Kidney epithelial cell (primary cell): ENCODE data around the gene HIBCH. TPM values are rescaled to one million over a fixed set of nuclear protein-coding genes. Genes with fewer than 3 reads are reported as not detected.

ENCODE experiments used
- DNase-seq: peaks from one replicate; pipeline ENCODE4 v3.0.0-alpha.2; 2010; ENCODE audit warnings: low read depth
- H3K27me3 ChIP-seq: 2 replicates; pipeline ENCODE4 v1.6.0; 2011; ENCODE audit warnings: low read length; ENCODE audit not compliant: control insufficient read depth, insufficient read depth
- H3K36me3 ChIP-seq: 2 replicates; pipeline ENCODE4 v1.5.1; 2011; ENCODE audit warnings: low read length; ENCODE audit not compliant: control insufficient read depth, insufficient read depth
- H3K4me3 ChIP-seq: 2 replicates; pipeline ENCODE4 v1.5.1; 2011; ENCODE audit warnings: low read depth, mild to moderate bottlenecking, control low read depth, low read length
- CTCF ChIP-seq: IDR thresholded peaks from 2 replicates; pipeline ENCODE4 v1.5.1; 2011; ENCODE audit warnings: mild to moderate bottlenecking, moderate library complexity, low read length, control low read depth, inconsistent platforms; ENCODE audit not compliant: insufficient read depth, poor library complexity, severe bottlenecking
- total RNA-seq: library from RNA; depleted of rRNA; stranded (reverse); fragments of >200 nt; gene quantifications from 2 replicates; pipeline ENCODE4 v1.2.3, GENCODE V29; 2015

The HIBCH gene
- total RNA-seq, 1 donor from 2014 or later, result 7.8 TPM

DNA sequence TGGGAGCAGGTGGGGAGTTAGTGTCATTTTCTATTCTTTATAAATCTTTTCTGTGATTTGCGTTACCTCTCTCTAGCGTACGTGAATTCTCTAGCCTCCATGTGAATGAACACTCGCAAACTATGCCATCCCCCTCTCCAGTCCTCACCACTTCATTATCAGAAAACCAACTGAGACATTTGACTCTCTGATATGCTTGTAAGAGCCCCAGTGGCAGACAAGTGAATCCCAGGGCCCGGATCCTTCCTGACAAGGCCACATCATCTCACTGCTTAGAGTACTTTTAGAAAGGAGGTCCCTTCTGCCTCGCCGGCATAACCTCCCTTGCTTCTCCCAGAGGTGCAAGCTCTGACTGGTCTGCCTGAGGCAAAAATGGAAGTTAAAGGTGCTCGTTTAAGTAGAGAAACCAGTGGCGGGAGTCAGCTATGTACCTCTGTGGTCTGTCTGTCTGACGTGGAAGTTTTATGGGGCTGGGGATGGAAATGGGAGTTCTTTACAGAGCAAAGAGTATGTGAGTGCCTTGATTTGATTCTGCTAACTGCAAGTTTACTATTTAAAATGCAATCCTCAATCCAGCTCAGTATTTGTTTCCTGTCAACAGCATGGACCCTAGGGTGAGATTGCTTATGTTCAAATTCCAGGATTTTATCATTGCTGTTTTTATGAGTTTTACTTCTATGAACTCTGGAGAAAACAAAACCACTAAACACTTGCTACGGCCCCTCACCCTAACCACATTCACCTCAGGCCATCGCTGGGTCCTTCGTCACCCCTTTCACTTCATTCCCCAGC lies 142.2 kb downstream of the HIBCH start:
- Histone ChIP-seq H3K36me3 (no peaks in the 10 kb centered on the region), H3K27me3 (no peaks in the 10 kb centered on the region), H3K4me3 (no peak overlapping the region)
- TF ChIP-seq CTCF, result no peak
- no peak for DNase-seq

DNA sequence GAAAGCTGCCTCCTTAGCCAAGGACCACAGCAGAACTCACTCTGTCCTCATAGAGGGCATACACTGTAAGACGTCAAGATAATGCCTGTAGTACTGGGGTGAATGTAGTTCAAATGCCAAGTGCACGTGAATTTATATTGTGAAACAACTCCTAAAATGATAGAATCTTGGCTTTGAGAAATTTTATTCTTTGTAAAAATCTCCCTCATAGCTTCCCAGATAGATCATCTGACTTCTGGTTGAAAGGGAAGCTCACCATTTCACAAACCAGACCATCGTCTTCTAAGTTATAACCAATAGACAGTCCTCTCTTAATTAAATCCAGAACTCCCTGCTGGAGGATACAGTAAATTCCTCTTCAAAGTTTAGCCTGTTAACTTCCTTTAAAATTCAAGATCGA lies 146.2 kb downstream of the HIBCH start:
- DNase-seq, result no peak
- no peaks in the 10 kb centered on the region for H3K27me3 ChIP-seq
- H3K36me3 ChIP-seq, result no peaks in the 10 kb centered on the region
- H3K4me3 ChIP-seq, result no peak overlapping the region
- no peak for TF ChIP-seq CTCF

- Histone ChIP-seq H3K27me3 (no peaks in the 10 kb centered on the region), H3K4me3 (no peak overlapping the region), H3K36me3 (no peaks in the 10 kb centered on the region)
- TF ChIP-seq CTCF, result no peak
- no peak for DNase-seq
These were observed 149.0 kb downstream of the HIBCH start for GRCh38 chr2:190170673-190171072.

- Histone ChIP-seq H3K27me3 (no peaks in the 10 kb centered on the region), H3K4me3 (no peak overlapping the region), H3K36me3 (no peaks in the 10 kb centered on the region)
- DNase-seq, result no peak
- no peak for TF ChIP-seq CTCF
These were observed 150.2 kb downstream of the HIBCH start for GRCh38 chr2:190169221-190170072.

GRCh38 chr2:190167702-190168101 lies 151.9 kb downstream of the HIBCH start:
- Histone ChIP-seq H3K36me3 (no peaks in the 10 kb centered on the region), H3K27me3 (no peaks in the 10 kb centered on the region), H3K4me3 (no peak overlapping the region)
- no peak for TF ChIP-seq CTCF
- DNase-seq, result no peak
